ENCODE results near the gene SUSD6. TPM values are rescaled to one million over a fixed set of nuclear protein-coding genes. Genes with fewer than 3 reads are reported as not detected.
"Not testable (repeated sequence)": the region's sequence is repeated elsewhere in the genome, so short reads cannot be mapped to it uniquely, and the experiment has no call there.

The SUSD6 gene
- total and polyA plus RNA-seq, 2 experiments from 2014 or later = 15.7 to 28.4 TPM

DNA sequence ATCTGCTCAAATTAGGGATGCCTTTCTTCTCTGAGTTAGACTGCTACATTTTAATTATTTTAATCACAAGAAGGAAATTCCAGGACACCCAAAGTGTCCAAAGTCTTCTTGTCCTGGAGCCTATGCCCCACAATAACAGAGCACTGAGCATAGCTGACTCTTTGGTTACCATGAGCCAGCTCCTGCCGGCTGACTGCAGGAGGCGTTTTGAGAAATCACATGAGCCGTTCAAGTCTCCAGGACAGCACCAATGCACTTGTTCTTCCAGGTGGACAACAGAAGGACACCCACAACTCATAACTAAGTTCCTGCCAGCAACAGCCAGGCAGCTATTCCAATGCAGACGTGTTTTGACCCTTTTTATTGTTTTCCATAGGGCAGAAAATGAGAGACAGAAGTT, 109.5 kb downstream of the SUSD6 start:
- Histone ChIP-seq H4K20me1 (ENCODE audit: insufficient read depth, poor library complexity, severe bottlenecking) (no peaks in the 10 kb centered on the region), H3K9me2 (replicated peaks; ENCODE audit: insufficient read depth) (no peaks in the 10 kb centered on the region), H3K4me1 (ENCODE audit: insufficient read depth) (peaks cover 9% of the 10 kb centered on the region), H3K27ac (no peak overlapping the region), H2AFZ (no peak overlapping the region), H3K27me3 (no peaks in the 10 kb centered on the region), H3K36me3 (replicated peaks; ENCODE audit: insufficient read depth, low read depth) (no peaks in the 10 kb centered on the region), H3K79me2 (no peaks in the 10 kb centered on the region), H3K4me3 (no peak overlapping the region), H3K9me3 (ENCODE audit: low read depth) (no peaks in the 10 kb centered on the region), H3K4me2 (no peak overlapping the region)
- TF ChIP-seq EZH2phosphoT487 (IDR thresholded peaks at IDR 0.05; ENCODE audit: low read depth, severe bottlenecking, unreplicated experiment) = no peak
- no peak for TF ChIP-seq CTCF (IDR thresholded peaks at IDR 0.05; ENCODE audit: poor library complexity)
- TF ChIP-seq EZH2 (IDR thresholded peaks at IDR 0.05; ENCODE audit: borderline replicate concordance) = no peak
- WGBS (ENCODE audit: low lambda C conversion rate, missing lambda C conversion rate) = 65% methylated on average over 4 of the region's 4 CpGs
- no peak for DNase-seq (ENCODE audit: low spot score)

- H3K27me3 ChIP-seq = no peaks in the 10 kb centered on the region
- no peaks in the 10 kb centered on the region for H4K20me1 ChIP-seq (ENCODE audit: insufficient read depth, poor library complexity, severe bottlenecking)
- H3K9me3 ChIP-seq (ENCODE audit: low read depth) = no peaks in the 10 kb centered on the region
- no peaks in the 10 kb centered on the region for H3K9me2 ChIP-seq (replicated peaks; ENCODE audit: insufficient read depth)
- peak overlapping the region; percentile 92 for H2AFZ ChIP-seq
- DNase-seq (ENCODE audit: low spot score) = peak; percentile 86
- no peak overlapping the region for H3K27ac ChIP-seq
- H3K36me3 ChIP-seq (replicated peaks; ENCODE audit: insufficient read depth, low read depth) = no peaks in the 10 kb centered on the region
- H3K4me2 ChIP-seq = peak overlapping the region; percentile 92
- H3K4me3 ChIP-seq = peak overlapping the region; percentile 24
- no peaks in the 10 kb centered on the region for H3K79me2 ChIP-seq
- peaks cover 4% of the 10 kb centered on the region for H3K4me1 ChIP-seq (ENCODE audit: insufficient read depth)
- 22% methylated on average over 51 of the region's 51 CpGs for WGBS (ENCODE audit: low lambda C conversion rate, missing lambda C conversion rate)
- TF ChIP-seq EZH2 (IDR thresholded peaks at IDR 0.05; ENCODE audit: borderline replicate concordance) = no peak
- peak; percentile 99 for TF ChIP-seq CTCF (IDR thresholded peaks at IDR 0.05; ENCODE audit: poor library complexity)
These were observed 115.5 kb downstream of the SUSD6 start for GRCh38 chr14:69726761-69727511.

DNA sequence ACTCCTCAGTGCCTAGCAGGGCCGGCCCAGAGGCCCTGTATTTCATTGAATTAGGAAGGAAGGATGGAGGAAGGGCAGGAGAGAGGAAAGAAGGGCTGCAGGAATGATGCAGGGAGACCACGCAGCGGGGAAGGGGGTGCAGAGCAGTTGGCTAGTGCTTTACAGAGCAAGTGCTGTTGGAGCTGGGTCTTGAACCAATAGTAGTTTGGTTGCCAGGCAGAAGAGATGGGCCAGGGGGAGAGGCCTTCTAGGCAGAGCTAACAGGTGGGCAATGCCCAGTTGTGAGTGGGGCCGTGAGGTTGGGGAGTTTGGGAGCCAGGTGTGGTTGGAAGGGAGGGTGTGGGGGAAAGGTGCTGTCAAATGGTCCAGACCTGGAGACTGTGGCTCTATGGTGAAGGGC, 116.5 kb downstream of the SUSD6 start:
- 91% methylated on average over 4 of the region's 4 CpGs for WGBS (ENCODE audit: low lambda C conversion rate, missing lambda C conversion rate)
- H2AFZ ChIP-seq = no peak overlapping the region
- no peak overlapping the region for H3K4me2 ChIP-seq

GRCh38 chr14:69731919-69732598, 120.7 kb downstream of the SUSD6 start:
- H3K4me2 ChIP-seq; H3K4me3 ChIP-seq; H2AFZ ChIP-seq; H3K79me2 ChIP-seq; H4K20me1 ChIP-seq (ENCODE audit: insufficient read depth, poor library complexity, severe bottlenecking); H3K9me3 ChIP-seq (ENCODE audit: low read depth); H3K36me3 ChIP-seq (replicated peaks; ENCODE audit: insufficient read depth, low read depth); H3K4me1 ChIP-seq (ENCODE audit: insufficient read depth); H3K27ac ChIP-seq; DNase-seq (ENCODE audit: low spot score); H3K9me2 ChIP-seq (replicated peaks; ENCODE audit: insufficient read depth); H3K27me3 ChIP-seq: not testable (repeated sequence)
- WGBS (ENCODE audit: low lambda C conversion rate, missing lambda C conversion rate) = 92% methylated on average over 8 of the region's 8 CpGs

More for the DNA sequence above, 116.5 kb downstream of the SUSD6 start:
- no peaks in the 10 kb centered on the region for H3K9me2 ChIP-seq (replicated peaks; ENCODE audit: insufficient read depth)
- H4K20me1 ChIP-seq (ENCODE audit: insufficient read depth, poor library complexity, severe bottlenecking) = no peaks in the 10 kb centered on the region
- TF ChIP-seq EZH2phosphoT487 (IDR thresholded peaks at IDR 0.05; ENCODE audit: low read depth, severe bottlenecking, unreplicated experiment) (no peak), CTCF (IDR thresholded peaks at IDR 0.05; ENCODE audit: poor library complexity) (no peak), EZH2 (IDR thresholded peaks at IDR 0.05; ENCODE audit: borderline replicate concordance) (no peak)
- H3K4me3 ChIP-seq = no peak overlapping the region
- H3K27ac ChIP-seq = no peak overlapping the region
- no peaks in the 10 kb centered on the region for H3K36me3 ChIP-seq (replicated peaks; ENCODE audit: insufficient read depth, low read depth)
- H3K4me1 ChIP-seq (ENCODE audit: insufficient read depth) = peaks cover 4% of the 10 kb centered on the region
- no peaks in the 10 kb centered on the region for H3K79me2 ChIP-seq
- H3K27me3 ChIP-seq = no peaks in the 10 kb centered on the region
- no peak for DNase-seq (ENCODE audit: low spot score)
- H3K9me3 ChIP-seq (ENCODE audit: low read depth) = no peaks in the 10 kb centered on the region

DNA sequence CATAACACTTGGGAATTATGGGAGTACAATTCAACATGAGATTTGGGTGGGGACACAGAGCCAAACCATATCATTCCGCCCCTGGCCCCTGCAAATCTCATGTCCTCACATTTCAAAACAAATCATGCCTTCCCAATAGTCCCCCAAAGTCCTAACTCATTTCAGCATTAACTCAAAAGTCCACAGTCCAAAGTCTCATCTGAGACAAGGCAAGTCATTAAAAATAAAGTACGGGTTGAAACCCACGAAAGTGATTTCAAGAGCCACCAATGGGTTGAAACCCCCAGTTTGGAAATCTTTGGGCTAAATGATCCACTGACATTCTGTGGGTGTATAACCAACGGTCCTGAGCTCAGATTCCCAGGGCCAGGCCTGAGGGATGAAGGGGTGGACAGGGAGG, 125.0 kb downstream of the SUSD6 start:
- not testable (repeated sequence) for H2AFZ ChIP-seq; H3K79me2 ChIP-seq; H3K27ac ChIP-seq; DNase-seq (ENCODE audit: low spot score); H3K4me2 ChIP-seq; H3K4me3 ChIP-seq; H3K4me1 ChIP-seq (ENCODE audit: insufficient read depth); H3K9me3 ChIP-seq (ENCODE audit: low read depth); H3K27me3 ChIP-seq; H3K9me2 ChIP-seq (replicated peaks; ENCODE audit: insufficient read depth); H3K36me3 ChIP-seq (replicated peaks; ENCODE audit: insufficient read depth, low read depth); H4K20me1 ChIP-seq (ENCODE audit: insufficient read depth, poor library complexity, severe bottlenecking)
- 79% methylated on average over 4 of the region's 4 CpGs for whole genome bisulfite sequencing (ENCODE audit: low lambda C conversion rate, missing lambda C conversion rate)
